ENCODE results near the gene OXLD1. TPM values are rescaled to one million over a fixed set of nuclear protein-coding genes. Genes with fewer than 3 reads are reported as not detected.

Gene OXLD1
- total RNA-seq, 2 experiments from 2014 or later = 48.5 to 52.3 TPM

GRCh38 chr17:81644976-81645952, 21.1 kb downstream of the OXLD1 start:
- Mint-ChIP-seq H3K36me3 (ENCODE audit: low read depth) (peaks cover 5% of the 10 kb centered on the region), H3K4me1 (ENCODE audit: low read depth) (no peaks in the 10 kb centered on the region), H3K4me3 (no peak overlapping the region), H3K9me3 (ENCODE audit: insufficient read depth) (no peaks in the 10 kb centered on the region), H3K27ac (no peak overlapping the region), H3K27me3 (ENCODE audit: low read depth) (peaks cover 22% of the 10 kb centered on the region)
- no peak for DNase-seq
- ChIA-PET POLR2A (no interaction called here), CTCF (no interaction called here)
- no peak for ATAC-seq

DNA sequence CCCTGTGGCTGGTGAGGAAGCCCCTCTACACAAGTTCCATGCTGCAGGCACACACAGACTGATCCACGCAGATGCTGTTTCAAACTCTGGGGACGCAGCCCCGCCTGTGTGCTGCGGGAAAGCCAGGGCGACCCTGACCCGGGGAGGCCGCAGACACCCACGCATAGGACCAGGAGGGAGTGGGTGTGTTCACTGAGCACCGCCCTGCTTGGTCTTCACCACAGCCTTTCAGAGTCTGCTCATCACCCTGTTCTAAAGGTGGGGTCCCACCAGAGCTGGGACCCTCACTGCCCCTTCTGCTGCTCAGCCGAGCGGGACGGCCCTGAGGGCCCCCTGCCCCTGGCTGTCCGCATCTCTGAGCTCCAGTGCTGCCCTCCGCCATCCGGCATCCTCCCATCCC, 21.9 kb downstream of the OXLD1 start:
- Mint-ChIP-seq H3K4me3 (no peak overlapping the region), H3K27me3 (ENCODE audit: low read depth) (peaks cover 19% of the 10 kb centered on the region), H3K36me3 (ENCODE audit: low read depth) (peaks cover 5% of the 10 kb centered on the region), H3K4me1 (ENCODE audit: low read depth) (no peaks in the 10 kb centered on the region), H3K9me3 (ENCODE audit: insufficient read depth) (no peaks in the 10 kb centered on the region), H3K27ac (no peak overlapping the region)
- ATAC-seq = no peak
- ChIA-PET CTCF (no interaction called here), POLR2A (no interaction called here)
- no peak for DNase-seq

DNA sequence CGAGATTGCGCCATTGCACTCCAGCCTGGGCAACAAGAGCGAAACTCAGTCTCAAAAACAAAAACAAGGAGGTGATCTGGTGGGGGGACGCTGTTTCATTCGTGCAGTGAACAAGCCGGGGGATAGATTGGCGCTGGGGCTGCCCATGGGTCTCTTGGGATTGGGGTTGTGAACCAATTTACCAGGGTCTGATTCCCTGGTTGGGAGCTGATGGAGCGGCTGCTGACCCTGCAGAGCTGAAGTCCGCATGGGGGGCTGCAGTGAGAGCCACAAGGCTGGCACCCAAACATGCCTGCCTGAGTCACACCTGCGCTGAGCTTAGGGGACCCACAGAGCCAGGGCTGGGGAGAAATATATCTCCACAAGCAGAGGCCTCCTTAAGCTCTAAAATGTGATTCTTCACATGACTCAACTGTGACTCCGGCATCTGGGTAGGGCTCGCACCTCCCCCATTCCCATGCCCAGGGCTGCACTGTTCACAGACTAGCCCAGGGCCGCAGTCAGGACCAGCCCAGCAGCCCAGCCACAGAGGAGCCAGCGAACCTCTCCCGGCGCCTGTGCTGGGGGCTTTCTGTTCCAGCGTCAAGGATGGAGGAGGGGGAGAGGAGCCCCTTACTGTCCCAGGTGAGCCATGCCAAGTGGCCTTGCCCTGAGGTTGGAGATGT, 24.4 kb downstream of the OXLD1 start:
- peaks cover 6% of the 10 kb centered on the region for H3K4me1 Mint-ChIP-seq (ENCODE audit: low read depth)
- ChIA-PET CTCF (no interaction called here), POLR2A (no interaction called here)
- ATAC-seq = no peak
- H3K27me3 Mint-ChIP-seq (ENCODE audit: low read depth) = peaks cover 4% of the 10 kb centered on the region
- DNase-seq = no peak
- H3K9me3 Mint-ChIP-seq (ENCODE audit: insufficient read depth) = no peaks in the 10 kb centered on the region
- H3K4me3 Mint-ChIP-seq = no peak overlapping the region
- no peaks in the 10 kb centered on the region for H3K36me3 Mint-ChIP-seq (ENCODE audit: low read depth)
- H3K27ac Mint-ChIP-seq = no peak overlapping the region

GRCh38 chr17:81640011-81640410, 26.4 kb downstream of the OXLD1 start:
- ChIA-PET POLR2A (interaction anchor here (1.5 kb wide), 1 partner anchor 27 kb away, joined by 5 read pairs; the partner anchor contains the start of gene CCDC137), CTCF (no interaction called here)
- Mint-ChIP-seq H3K27ac (no peak overlapping the region), H3K9me3 (ENCODE audit: insufficient read depth) (no peaks in the 10 kb centered on the region), H3K36me3 (ENCODE audit: low read depth) (peaks cover 4% of the 10 kb centered on the region), H3K4me1 (ENCODE audit: low read depth) (peaks cover 17% of the 10 kb centered on the region), H3K27me3 (ENCODE audit: low read depth) (no peaks in the 10 kb centered on the region), H3K4me3 (no peak overlapping the region)
- ATAC-seq (no peak), DNase-seq (no peak)

DNA sequence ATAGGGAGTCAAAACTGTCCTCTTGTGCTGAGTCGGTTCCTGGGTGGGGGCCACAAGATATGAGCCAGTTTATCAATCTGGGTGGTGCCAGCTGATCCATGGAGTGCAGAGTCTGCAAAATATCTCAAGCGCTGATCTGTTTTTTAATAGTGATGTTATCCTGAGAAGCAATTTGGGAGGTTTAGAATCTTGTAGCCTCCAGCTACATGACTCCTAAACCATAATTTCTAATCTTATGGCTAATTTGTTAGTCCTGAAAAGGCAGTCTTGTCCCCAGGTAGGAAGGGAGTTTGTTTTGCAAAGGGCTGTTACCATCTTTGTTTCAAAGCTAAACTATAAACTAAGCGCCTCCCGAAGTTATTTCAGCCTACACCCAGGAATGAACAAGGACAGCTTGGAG, 27.7 kb downstream of the OXLD1 start:
- ChIA-PET CTCF (no interaction called here), POLR2A (interaction anchor here (1.5 kb wide), 1 partner anchor 28 kb away, joined by 5 read pairs; the partner anchor contains the start of gene CCDC137)
- no peak overlapping the region for H3K27ac Mint-ChIP-seq

DNA sequence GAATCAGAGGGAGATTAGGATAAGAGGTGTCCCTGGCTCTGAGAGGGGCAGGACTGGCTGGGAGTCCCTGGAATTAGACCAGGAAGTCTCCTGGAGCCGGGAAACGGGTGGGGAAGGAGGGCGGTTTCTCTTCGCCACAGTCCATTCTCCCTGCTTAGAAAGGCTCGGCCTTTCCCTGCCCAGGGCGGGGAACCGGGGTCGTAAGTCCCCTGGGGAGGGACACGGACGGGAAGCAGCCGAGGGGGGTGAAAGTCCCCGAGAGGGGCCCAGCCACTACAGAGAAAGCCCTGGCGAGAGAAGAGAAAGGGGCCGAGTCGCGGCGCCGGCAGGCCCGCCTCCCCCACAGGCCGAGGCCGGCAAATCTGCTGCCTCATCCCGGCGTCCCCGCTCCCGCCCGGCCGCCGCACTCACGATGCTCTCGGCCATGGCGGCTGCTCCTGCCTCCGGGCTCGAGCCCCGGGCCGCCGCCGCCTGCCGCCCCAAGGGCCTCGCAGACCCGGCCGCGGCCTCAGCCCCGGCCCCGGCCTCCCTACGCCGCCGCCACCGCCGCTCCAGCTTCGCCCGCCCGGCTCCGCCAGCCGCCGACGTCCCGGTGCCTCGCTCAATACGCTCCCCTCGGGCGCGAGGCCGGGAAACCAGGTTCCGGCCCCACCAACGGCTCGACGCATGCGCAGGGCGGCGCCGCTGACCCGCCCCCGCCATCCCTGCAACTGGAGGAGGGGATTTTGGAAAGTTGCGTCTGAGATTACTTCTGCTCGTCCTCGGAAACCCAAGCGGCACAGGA, 29.7 kb downstream of the OXLD1 start, which contains the start of the genes NPLOC4 and TSPAN10:
Gene NPLOC4, minus strand, starts transcription at position 608 of the 784 bp plus-strand sequence. Its CDS starts 182 bp downstream, at position 426.
Gene TSPAN10, plus strand, starts transcription at position 692 of the 784 bp plus-strand sequence. CDS start 5,217 bp downstream, outside the sequence.
- Mint-ChIP-seq H3K27ac (peak within 1 kb of the TSS; percentile 81), H3K4me3 (peak within 1 kb of the TSS; percentile 90), H3K9me3 (ENCODE audit: insufficient read depth) (no peaks in the 10 kb centered on the region), H3K27me3 (ENCODE audit: low read depth) (no peaks in the 10 kb centered on the region), H3K36me3 (ENCODE audit: low read depth) (peaks cover 11% of the 10 kb centered on the region), H3K4me1 (ENCODE audit: low read depth) (peaks cover 26% of the 10 kb centered on the region)
- CTCF ChIA-PET = interaction anchor here (1.3 kb wide), 1 partner anchor 36 kb away, joined by 3 read pairs; no protein-coding TSS in a partner anchor
- ATAC-seq = peak; percentile 96
- POLR2A ChIA-PET = interaction anchor here (1.0 to 1.9 kb wide), 3 partner anchors 22 to 29 kb away, joined by 3 to 9 read pairs (median 5); partner anchors contain the start of genes CCDC137 and OXLD1
- peak; percentile 83 for DNase-seq

More for the DNA sequence above, 27.7 kb downstream of the OXLD1 start:
- Mint-ChIP-seq H3K9me3 (ENCODE audit: insufficient read depth) (no peaks in the 10 kb centered on the region), H3K4me3 (peak overlapping the region; percentile 3), H3K4me1 (ENCODE audit: low read depth) (peaks cover 22% of the 10 kb centered on the region), H3K27me3 (ENCODE audit: low read depth) (no peaks in the 10 kb centered on the region), H3K36me3 (ENCODE audit: low read depth) (peaks cover 6% of the 10 kb centered on the region)
- ATAC-seq (no peak), DNase-seq (no peak)

DNA sequence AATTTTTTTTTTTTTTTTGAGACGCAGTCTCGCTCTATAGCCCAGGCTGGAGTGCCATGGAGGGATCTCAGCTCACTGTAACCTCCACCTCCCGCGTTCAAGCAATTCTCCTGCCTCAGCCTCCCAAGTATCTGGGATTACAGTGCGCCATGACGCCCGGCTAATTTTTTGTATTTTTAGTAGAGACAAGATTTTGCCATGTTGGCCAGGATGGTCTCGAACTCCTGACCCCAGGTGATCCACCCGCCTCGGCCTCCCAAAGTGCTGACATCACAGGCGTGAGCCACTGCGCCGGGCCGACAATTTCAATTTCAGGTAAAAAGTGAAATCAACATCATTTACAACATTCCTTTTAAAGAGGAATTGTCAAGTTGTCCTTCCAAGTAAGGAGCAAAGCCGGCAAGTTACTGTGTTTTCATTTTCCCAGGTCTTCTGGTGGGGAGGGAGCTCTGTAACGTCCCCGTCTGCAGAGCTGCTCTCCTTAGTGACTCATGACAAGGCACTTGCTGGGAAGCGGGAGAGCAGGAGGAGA, 30.4 kb downstream of the OXLD1 start:
- peak; percentile 27 for ATAC-seq
- no peaks in the 10 kb centered on the region for H3K27me3 Mint-ChIP-seq (ENCODE audit: low read depth)
- H3K4me1 Mint-ChIP-seq (ENCODE audit: low read depth) = peaks cover 26% of the 10 kb centered on the region
- H3K36me3 Mint-ChIP-seq (ENCODE audit: low read depth) = peaks cover 16% of the 10 kb centered on the region
- peak overlapping the region; percentile 90 for H3K4me3 Mint-ChIP-seq
- no peaks in the 10 kb centered on the region for H3K9me3 Mint-ChIP-seq (ENCODE audit: insufficient read depth)
- H3K27ac Mint-ChIP-seq = peak overlapping the region; percentile 81
- ChIA-PET CTCF (interaction anchor here (1.3 kb wide), 1 partner anchor 35 kb away, joined by 3 read pairs; no protein-coding TSS in a partner anchor), POLR2A (interaction anchor here (1.6 to 1.9 kb wide), 2 partner anchors 21 to 30 kb away, joined by 5 to 9 read pairs; partner anchors contain the start of genes CCDC137 and OXLD1)
- no peak for DNase-seq

GRCh38 chr17:81635431-81635830, 31.0 kb downstream of the OXLD1 start:
- H3K36me3 Mint-ChIP-seq (ENCODE audit: low read depth) = peaks cover 16% of the 10 kb centered on the region
- ChIA-PET POLR2A (no interaction called here), CTCF (interaction anchor here (1.3 kb wide), 1 partner anchor 34 kb away, joined by 3 read pairs; no protein-coding TSS in a partner anchor)
- peak overlapping the region; percentile 90 for H3K4me3 Mint-ChIP-seq
- peaks cover 26% of the 10 kb centered on the region for H3K4me1 Mint-ChIP-seq (ENCODE audit: low read depth)
- no peaks in the 10 kb centered on the region for H3K27me3 Mint-ChIP-seq (ENCODE audit: low read depth)
- no peak for ATAC-seq
- DNase-seq = no peak
- H3K27ac Mint-ChIP-seq = peak overlapping the region; percentile 81
- no peaks in the 10 kb centered on the region for H3K9me3 Mint-ChIP-seq (ENCODE audit: insufficient read depth)

DNA sequence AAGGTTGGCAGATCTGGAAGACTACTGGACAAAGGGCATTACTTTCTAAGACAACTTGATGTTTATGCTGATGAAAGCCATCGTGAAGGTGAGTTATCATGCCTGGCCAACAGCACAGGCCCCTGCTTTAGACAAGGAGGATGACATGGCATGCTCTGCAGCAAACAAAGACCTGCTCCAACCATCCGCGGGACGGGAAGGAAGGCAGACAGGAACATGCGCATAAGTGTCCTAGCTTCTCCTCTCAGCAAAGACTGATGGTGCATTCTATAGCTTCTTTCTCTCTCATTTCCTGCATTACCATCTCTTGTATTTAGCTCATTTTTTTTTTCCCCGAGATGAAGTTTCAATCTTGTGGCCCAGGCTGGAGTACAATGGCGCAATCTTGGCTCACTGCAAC, 34.9 kb downstream of the OXLD1 start:
- POLR2A ChIA-PET = no interaction called here
- CTCF ChIA-PET = interaction anchor here (0.9 kb wide), 1 partner anchor 31 kb away, joined by 3 read pairs; no protein-coding TSS in a partner anchor
- ATAC-seq = no peak
- no peak overlapping the region for H3K4me3 Mint-ChIP-seq
- H3K27ac Mint-ChIP-seq = no peak overlapping the region
- peaks cover 20% of the 10 kb centered on the region for H3K4me1 Mint-ChIP-seq (ENCODE audit: low read depth)
- H3K27me3 Mint-ChIP-seq (ENCODE audit: low read depth) = no peaks in the 10 kb centered on the region
- DNase-seq = no peak
- no peaks in the 10 kb centered on the region for H3K9me3 Mint-ChIP-seq (ENCODE audit: insufficient read depth)
- H3K36me3 Mint-ChIP-seq (ENCODE audit: low read depth) = peaks cover 38% of the 10 kb centered on the region

DNA sequence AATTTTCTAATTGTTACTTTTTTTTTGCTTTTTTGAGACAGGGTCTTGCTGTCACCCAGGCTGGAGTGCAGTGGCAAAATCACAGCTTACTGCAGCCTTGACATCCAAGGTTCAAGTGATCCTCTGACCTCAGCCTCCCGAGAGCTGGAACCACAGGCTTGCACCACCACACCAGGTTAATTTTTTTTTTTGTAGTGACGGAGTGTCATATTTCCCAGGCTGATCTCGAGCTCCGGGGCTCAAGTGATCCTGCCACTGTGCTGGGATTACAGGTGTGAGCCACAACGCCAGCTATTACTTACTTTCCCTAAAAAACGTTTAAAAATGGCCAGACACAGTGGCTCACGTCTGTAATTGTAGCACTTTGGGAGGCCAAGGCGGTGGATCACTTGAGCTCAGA, 36.1 kb downstream of the OXLD1 start:
- no peak overlapping the region for H3K27ac Mint-ChIP-seq
- ATAC-seq = no peak
- CTCF ChIA-PET = interaction anchor here (1.0 kb wide), 1 partner anchor 28 kb away, joined by 3 read pairs; no protein-coding TSS in a partner anchor

More for the DNA sequence above, 36.1 kb downstream of the OXLD1 start:
- Mint-ChIP-seq H3K27me3 (ENCODE audit: low read depth) (no peaks in the 10 kb centered on the region), H3K4me1 (ENCODE audit: low read depth) (peaks cover 10% of the 10 kb centered on the region), H3K36me3 (ENCODE audit: low read depth) (peaks cover 43% of the 10 kb centered on the region), H3K4me3 (no peak overlapping the region), H3K9me3 (ENCODE audit: insufficient read depth) (no peaks in the 10 kb centered on the region)
- POLR2A ChIA-PET = no interaction called here
- DNase-seq = no peak
